Panc1 (cell line): ENCODE data around the gene LIMS4. TPM values are rescaled to one million over a fixed set of nuclear protein-coding genes. Genes with fewer than 3 reads are reported as not detected.
A peak's percentile ranks its signal among the peaks of the same experiment; 100 is the strongest.
"Not testable (repeated sequence)": the region's sequence is repeated elsewhere in the genome, so short reads cannot be mapped to it uniquely, and the experiment has no call there.

Experiments
- ATAC-seq: fragments of 200-7000 bp; cut with Tn5 transposase; 2 replicates; pipeline ENCODE4 v1.9.1; 2020; ENCODE audit warnings: mild to moderate bottlenecking, moderate library complexity
- Bru-seq: library from RNA; stranded (reverse); fragments of 400-500 nt; gene quantifications from one replicate; lab custom pipeline; 2021; lab: Mats Ljungman, UMichigan
- BruChase-seq, 2 experiments: library from RNA; stranded (reverse); fragments of 400-500 nt; gene quantifications; one replicate each; lab custom pipeline; 2021; lab: Mats Ljungman, UMichigan
- BruUV-seq: library from RNA; stranded (reverse); fragments of 400-500 nt; replicated peaks from 2 replicates; lab custom pipeline; 2021; lab: Mats Ljungman, UMichigan
- CTCF ChIA-PET: fragments of 300-600 bp; sonication (Branson Sonifier 250); formaldehyde crosslinking; loops from one replicate; lab custom pipeline; 2022; ENCODE audit warnings: antibody characterized with exemption; lab: Charles Lee
- POLR2A ChIA-PET: fragments of 300-600 bp; sonication (Branson Sonifier 250); formaldehyde crosslinking; loops from one replicate; lab custom pipeline; 2022; ENCODE audit warnings: antibody characterized with exemption; lab: Charles Lee
- DNase-seq: peaks from one replicate; pipeline ENCODE4 v3.0.0-alpha.2; 2010; ENCODE audit warnings: low read depth, low spot score
- H3K27ac ChIP-seq: 2 replicates; pipeline ENCODE4 v1.5.1; 2011; ENCODE audit warnings: mild to moderate bottlenecking, low read length, inconsistent platforms
- H3K27me3 ChIP-seq: fragments of 200-500 bp; sonication (Bioruptor generic); 2 replicates; pipeline ENCODE4 v1.6.0; 2014; ENCODE audit warnings: low read length, inconsistent platforms; ENCODE audit not compliant: control insufficient read depth, insufficient read depth
- H3K36me3 ChIP-seq: fragments of 200-500 bp; sonication (Bioruptor generic); 2 replicates; pipeline ENCODE4 v1.5.1; 2014; ENCODE audit warnings: inconsistent platforms, mild to moderate bottlenecking, low read length, moderate library complexity; ENCODE audit not compliant: control insufficient read depth, insufficient read depth
- H3K4me1 ChIP-seq: 2 replicates; pipeline ENCODE4 v1.5.1; 2011; ENCODE audit warnings: inconsistent platforms, mild to moderate bottlenecking, low read length, moderate library complexity; ENCODE audit not compliant: control insufficient read depth, insufficient read depth
- H3K4me3 ChIP-seq, 2 experiments: 2 replicates each; pipeline ENCODE4 v1.5.1; 2011 to 2012; ENCODE audit warnings: low read depth in 2 of 2, low read length in 2 of 2, mild to moderate bottlenecking in 2 of 2, inconsistent platforms in 1 of 2, moderate library complexity in 1 of 2
- H3K9me3 ChIP-seq: fragments of 200-500 bp; sonication (Bioruptor generic); 2 replicates; pipeline ENCODE4 v1.5.1; 2014; ENCODE audit warnings: low read depth, mild to moderate bottlenecking, inconsistent platforms, low read length, moderate library complexity; ENCODE audit not compliant: control insufficient read depth, insufficient read depth
- in situ Hi-C: cut with HindIII; loops from 2 replicates; pipeline ENCODE4 v1.10.0; 2016; ENCODE audit warnings: low sequenced_read_pairs, low pct_unique_long_range_greater_than_20kb
- intact Hi-C: fragments of 100-400 bp; cut with micrococcal nuclease; formaldehyde crosslinking; loops from one replicate; pipeline ENCODE4 v1.10.0; 2022; ENCODE audit not compliant: unreplicated experiment
- long read RNA-seq: library from polyadenylated mRNA; unstranded; transcript quantifications from one replicate; pipeline ENCODE4 v2.0.0, GENCODE V29; 2021; ENCODE audit not compliant: unreplicated experiment
- polyA plus RNA-seq: library from polyadenylated mRNA; unstranded; fragments of >200 nt; gene quantifications from one replicate; pipeline ENCODE4 v1.2.1, GENCODE V29; 2012; ENCODE audit warnings: missing spikeins; ENCODE audit not compliant: insufficient read length
- total RNA-seq: library from RNA; stranded (reverse); gene quantifications from one replicate; pipeline ENCODE4 v1.2.1, GENCODE V29; 2021; ENCODE audit not compliant: unreplicated experiment

Gene LIMS4
- total RNA-seq = 0.51 TPM
- polyA plus RNA-seq = 1.5 TPM
- not detected for Bru-seq, nascent RNA
- BruChase-seq, experiment 1, labeled RNA remaining after a 2-hour chase = not detected
- BruChase-seq, experiment 2, labeled RNA remaining after a 6-hour chase = not detected
- long read RNA-seq, partial matches to known transcripts = 0 of 2 reads
- long read RNA-seq, other reads (novel, unspliced or antisense) = 0 of 2 reads

- intact Hi-C loops, POLR2A ChIA-PET: not testable (repeated sequence)
- peak; percentile 77 for ATAC-seq
These were observed at the start of gene LIMS4 for GRCh38 chr2:110472171-110473058. LIMS4 (minus strand) TSS chr2:110472816; CDS start chr2:110472778, 38 bp downstream.

GRCh38 chr2:110499755-110500377 lies 27.2 kb upstream of the LIMS4 start:
- H3K9me3 ChIP-seq, CTCF ChIA-PET, H3K36me3 ChIP-seq, intact Hi-C loops, POLR2A ChIA-PET, H3K27ac ChIP-seq, H3K4me3 ChIP-seq, BruUV-seq, H3K27me3 ChIP-seq, in situ Hi-C loops, H3K4me1 ChIP-seq, DNase-seq: not testable (repeated sequence)
- peak; percentile 84 for ATAC-seq

More at GRCh38 chr2:110472171-110473058, at the start of gene LIMS4:
- H3K36me3 ChIP-seq, H3K27me3 ChIP-seq, DNase-seq, H3K4me1 ChIP-seq, BruUV-seq, H3K4me3 ChIP-seq, CTCF ChIA-PET, in situ Hi-C loops, H3K9me3 ChIP-seq, H3K27ac ChIP-seq: not testable (repeated sequence)

- H3K9me3 ChIP-seq, BruUV-seq, DNase-seq, in situ Hi-C loops, H3K27me3 ChIP-seq, H3K4me1 ChIP-seq, H3K36me3 ChIP-seq, H3K27ac ChIP-seq, POLR2A ChIA-PET, CTCF ChIA-PET, intact Hi-C loops, H3K4me3 ChIP-seq, ATAC-seq: not testable (repeated sequence)
These were observed 23.4 kb upstream of the LIMS4 start for GRCh38 chr2:110496027-110496426.

- H3K9me3 ChIP-seq, H3K4me1 ChIP-seq, DNase-seq, H3K36me3 ChIP-seq, ATAC-seq, H3K27ac ChIP-seq, intact Hi-C loops, POLR2A ChIA-PET, H3K4me3 ChIP-seq, in situ Hi-C loops, H3K27me3 ChIP-seq, BruUV-seq, CTCF ChIA-PET: not testable (repeated sequence)
These were observed 21.9 kb upstream of the LIMS4 start for GRCh38 chr2:110494488-110494887.

- intact Hi-C loops, H3K9me3 ChIP-seq, H3K27me3 ChIP-seq, ATAC-seq, H3K36me3 ChIP-seq, H3K4me3 ChIP-seq, H3K4me1 ChIP-seq, H3K27ac ChIP-seq, BruUV-seq, CTCF ChIA-PET, in situ Hi-C loops, DNase-seq, POLR2A ChIA-PET: not testable (repeated sequence)
These were observed 16.4 kb upstream of the LIMS4 start for GRCh38 chr2:110488991-110489390.

GRCh38 chr2:110482697-110483096 lies 10.1 kb upstream of the LIMS4 start:
- POLR2A ChIA-PET, H3K4me3 ChIP-seq, DNase-seq, H3K36me3 ChIP-seq, in situ Hi-C loops, H3K4me1 ChIP-seq, CTCF ChIA-PET, BruUV-seq, intact Hi-C loops, H3K27ac ChIP-seq, H3K27me3 ChIP-seq, H3K9me3 ChIP-seq: not testable (repeated sequence)
- peak; percentile 63 for ATAC-seq

- CTCF ChIA-PET, POLR2A ChIA-PET, BruUV-seq, H3K9me3 ChIP-seq, H3K36me3 ChIP-seq, DNase-seq, intact Hi-C loops, in situ Hi-C loops, H3K4me3 ChIP-seq, H3K27me3 ChIP-seq, H3K27ac ChIP-seq, H3K4me1 ChIP-seq: not testable (repeated sequence)
- peak; percentile 80 for ATAC-seq
These were observed 8.6 kb upstream of the LIMS4 start for GRCh38 chr2:110481200-110481599.
